HT1080 (cell line): ENCODE results near the gene APOC1. TPM values are rescaled to one million over a fixed set of nuclear protein-coding genes. Genes with fewer than 3 reads are reported as not detected.
"Not testable (repeated sequence)": the region's sequence is repeated elsewhere in the genome, so short reads cannot be mapped to it uniquely, and the experiment has no call there.

Source experiments
- DNase-seq: peaks from one replicate; pipeline ENCODE4 v3.0.0-alpha.2; 2015; ENCODE audit warnings: low read depth
- total RNA-seq: library from RNA; depleted of rRNA; stranded (reverse); fragments of >200 nt; shearing (Covaris generic); gene quantifications from 2 replicates; pipeline ENCODE4 v1.2.3, GENCODE V29; 2014

APOC1 gene
- total RNA-seq, 1 experiment from 2014 or later: 2.7 TPM

- DNase-seq: no peak
Measured at GRCh38 chr19:44889830-44890365, 24.5 kb upstream of the APOC1 start.

- peak; percentile 100 for DNase-seq
Measured at GRCh38 chr19:44890366-44891015, 23.9 kb upstream of the APOC1 start.

GRCh38 chr19:44891016-44891882 is 23.2 kb upstream of the APOC1 start, which contains the start of gene TOMM40:
TSS of gene TOMM40 (plus strand) at chr19:44891254. CDS start at chr19:44891416, 162 bp downstream.
- no peak for DNase-seq

GRCh38 chr19:44892932-44893331 is 21.5 kb upstream of the APOC1 start:
- DNase-seq: no peak

- no peak for DNase-seq
Measured at GRCh38 chr19:44893332-44894051, 20.9 kb upstream of the APOC1 start.

GRCh38 chr19:44894052-44894400 is 20.4 kb upstream of the APOC1 start:
- DNase-seq: no peak

- DNase-seq: no peak
Measured at GRCh38 chr19:44894946-44895345, 19.5 kb upstream of the APOC1 start.

- no peak for DNase-seq
Measured at GRCh38 chr19:44897835-44898234, 16.6 kb upstream of the APOC1 start.

GRCh38 chr19:44900328-44901244 is 13.8 kb upstream of the APOC1 start:
- no peak for DNase-seq

GRCh38 chr19:44903216-44903601 is 11.2 kb upstream of the APOC1 start:
- no peak for DNase-seq

GRCh38 chr19:44903602-44904425 is 10.6 kb upstream of the APOC1 start:
- DNase-seq: peak; percentile 77

GRCh38 chr19:44904426-44904994 is 9.9 kb upstream of the APOC1 start:
- no peak for DNase-seq

- DNase-seq: no peak
Measured at GRCh38 chr19:44905437-44906160, 8.8 kb upstream of the APOC1 start, which contains the start of gene APOE. TSS of gene APOE (plus strand) at chr19:44905796. CDS start at chr19:44906625, 829 bp downstream.

- DNase-seq: no peak
Measured at GRCh38 chr19:44907613-44908012, 6.8 kb upstream of the APOC1 start.

GRCh38 chr19:44908074-44908835 is 6.2 kb upstream of the APOC1 start:
- DNase-seq: no peak

- no peak for DNase-seq
Measured at GRCh38 chr19:44908836-44909261, 5.6 kb upstream of the APOC1 start.

GRCh38 chr19:44909775-44910174 is 4.6 kb upstream of the APOC1 start:
- no peak for DNase-seq

GRCh38 chr19:44911896-44912295 is 2.5 kb upstream of the APOC1 start:
- not testable (repeated sequence) for DNase-seq
